ENCODE results near the gene RASAL3. TPM values are rescaled to one million over a fixed set of nuclear protein-coding genes. Genes with fewer than 3 reads are reported as not detected.

RASAL3 gene
- total and polyA plus RNA-seq, 8 donors = 2.0 to 27.1 (median 2.7) TPM

DNA sequence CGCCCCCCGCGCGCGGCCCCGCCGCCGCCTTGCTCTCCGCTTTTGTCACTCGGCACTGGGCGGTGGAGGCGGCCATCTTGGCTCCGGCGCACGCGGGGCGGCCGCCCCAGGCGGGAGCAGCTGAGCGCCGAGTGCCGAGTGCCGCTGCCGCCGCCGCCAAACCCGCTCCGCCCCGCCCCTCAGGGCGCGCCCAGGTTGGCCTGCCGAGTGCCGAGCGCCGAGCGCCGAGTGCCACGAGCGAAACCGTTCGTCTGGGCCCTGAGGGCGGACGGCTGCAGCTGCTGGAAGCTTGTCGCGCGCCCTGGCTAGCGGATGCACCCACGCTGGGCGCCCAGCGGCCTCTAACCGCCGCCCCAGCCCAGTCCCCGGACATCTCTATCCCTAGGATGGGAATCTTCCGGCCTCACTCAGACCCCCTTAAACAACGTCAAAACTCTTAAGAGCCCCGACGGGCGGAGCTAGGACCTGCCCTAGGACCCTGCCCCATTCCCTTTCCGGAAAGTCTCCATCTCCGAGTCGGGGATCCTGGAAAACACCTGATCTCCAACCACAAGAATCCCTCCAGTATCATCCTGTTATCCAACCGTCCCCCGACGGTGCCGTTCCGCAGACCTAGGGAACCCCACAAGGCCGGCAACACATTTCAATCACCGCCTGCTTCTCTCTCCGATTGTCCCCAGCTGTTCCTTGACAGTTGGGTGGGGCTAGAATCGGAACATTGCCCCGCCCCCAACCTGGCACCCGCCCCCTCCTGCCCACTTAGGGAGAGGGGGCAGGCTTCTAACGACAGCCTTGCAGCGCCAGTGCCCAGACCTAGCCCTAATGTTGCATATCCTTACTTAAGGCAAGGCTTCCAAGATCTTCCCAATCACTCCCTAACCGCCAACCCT lies 31.5 kb downstream of the RASAL3 start:
- intact Hi-C loops (cut with DNase I) = no loop called here

DNA sequence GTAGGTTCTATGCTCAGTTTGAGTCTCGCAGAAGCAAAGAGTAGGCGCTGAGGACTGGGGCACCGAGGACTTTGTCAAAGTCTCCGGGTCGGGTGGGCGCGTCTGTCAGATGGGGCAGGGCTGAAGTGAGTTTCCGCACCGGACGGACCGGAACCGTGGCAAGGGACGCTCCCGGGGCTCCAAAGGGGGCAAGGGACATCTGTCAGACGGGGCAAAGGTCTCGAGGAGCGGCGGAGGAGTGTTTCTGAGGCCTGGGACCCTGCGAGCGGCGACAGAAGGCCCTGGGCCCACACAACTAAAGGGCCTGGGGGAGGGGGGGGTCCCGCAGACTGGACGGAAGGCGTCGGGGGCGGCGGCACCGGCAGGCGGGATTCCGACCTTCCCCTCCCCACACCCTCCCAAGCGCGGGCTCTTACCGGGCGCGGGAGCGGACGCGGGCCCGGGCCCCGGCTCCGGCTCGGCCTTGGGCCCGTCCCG lies 32.3 kb downstream of the RASAL3 start:
- Histone ChIP-seq H3K27ac (peak overlapping the region in 1 of 2 donors; percentile 69), H3K27me3 (no peaks in the 10 kb centered on the region), H3K4me3 (peak overlapping the region; percentile 61 to 76), H3K9me3 (no peaks in the 10 kb centered on the region), H3K4me1 (peaks cover 16 to 38% of the 10 kb centered on the region in 2 donors), H3K36me3 (peaks cover 0 to 35% of the 10 kb centered on the region in 2 donors)
- intact Hi-C loops (cut with DNase I) = no loop called here
- TF ChIP-seq, protein P1, sequence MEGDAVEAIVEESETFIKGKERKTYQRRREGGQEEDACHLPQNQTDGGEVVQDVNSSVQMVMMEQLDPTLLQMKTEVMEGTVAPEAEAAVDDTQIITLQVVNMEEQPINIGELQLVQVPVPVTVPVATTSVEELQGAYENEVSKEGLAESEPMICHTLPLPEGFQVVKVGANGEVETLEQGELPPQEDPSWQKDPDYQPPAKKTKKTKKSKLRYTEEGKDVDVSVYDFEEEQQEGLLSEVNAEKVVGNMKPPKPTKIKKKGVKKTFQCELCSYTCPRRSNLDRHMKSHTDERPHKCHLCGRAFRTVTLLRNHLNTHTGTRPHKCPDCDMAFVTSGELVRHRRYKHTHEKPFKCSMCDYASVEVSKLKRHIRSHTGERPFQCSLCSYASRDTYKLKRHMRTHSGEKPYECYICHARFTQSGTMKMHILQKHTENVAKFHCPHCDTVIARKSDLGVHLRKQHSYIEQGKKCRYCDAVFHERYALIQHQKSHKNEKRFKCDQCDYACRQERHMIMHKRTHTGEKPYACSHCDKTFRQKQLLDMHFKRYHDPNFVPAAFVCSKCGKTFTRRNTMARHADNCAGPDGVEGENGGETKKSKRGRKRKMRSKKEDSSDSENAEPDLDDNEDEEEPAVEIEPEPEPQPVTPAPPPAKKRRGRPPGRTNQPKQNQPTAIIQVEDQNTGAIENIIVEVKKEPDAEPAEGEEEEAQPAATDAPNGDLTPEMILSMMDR (IDR thresholded peaks at IDR 0.05) = no peak
- no peak for DNase-seq
- ATAC-seq = no peak

More for the DNA sequence above, 31.5 kb downstream of the RASAL3 start:
- Histone ChIP-seq H3K27ac (peak overlapping the region; percentile 90 to 93), H3K27me3 (no peaks in the 10 kb centered on the region), H3K9me3 (no peaks in the 10 kb centered on the region), H3K4me1 (peaks cover 16 to 38% of the 10 kb centered on the region in 2 donors), H3K4me3 (peak overlapping the region; percentile 76 to 88), H3K36me3 (peaks cover 0 to 27% of the 10 kb centered on the region in 2 donors)
- TF ChIP-seq, protein P1 (IDR thresholded peaks at IDR 0.05) = no peak
- DNase-seq (peak; percentile 88 to 100 (median 93)), ATAC-seq (peak; percentile 98)

DNA sequence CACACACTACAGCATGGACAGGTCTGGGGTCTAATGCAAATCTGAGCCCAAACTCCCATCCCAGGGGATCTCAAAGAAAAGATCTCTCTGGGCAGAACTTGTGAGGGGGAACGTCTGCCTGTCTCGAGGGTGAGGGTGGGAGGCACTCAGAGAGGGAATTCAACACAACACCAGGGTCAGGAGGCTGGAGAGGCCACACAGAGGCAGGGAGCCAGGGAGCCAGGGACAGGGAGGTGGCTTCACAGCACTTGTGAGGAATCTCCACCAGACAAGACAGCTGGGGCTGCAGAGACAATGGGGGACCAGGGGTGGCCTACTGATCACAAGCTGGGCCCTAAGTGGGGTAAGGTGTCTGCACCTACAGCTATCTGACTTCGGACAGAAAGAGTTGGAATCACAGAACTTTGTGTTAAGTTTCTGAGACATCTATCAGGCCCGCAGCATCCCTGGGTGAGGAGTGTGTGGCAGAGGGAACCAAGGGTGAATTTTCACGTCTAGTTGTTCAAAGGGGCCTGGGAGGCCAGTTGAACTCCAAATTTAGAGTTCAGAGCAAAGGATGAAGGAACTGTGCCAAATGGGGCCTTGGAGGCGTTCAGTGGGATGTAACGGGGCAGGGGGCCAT lies 32.8 kb downstream of the RASAL3 start:
- peaks cover 0 to 36% of the 10 kb centered on the region in 2 donors for H3K36me3 ChIP-seq
- ATAC-seq (no peak), DNase-seq (no peak)
- H3K27me3 ChIP-seq = no peaks in the 10 kb centered on the region
- H3K4me3 ChIP-seq = peak overlapping the region; percentile 61 to 76
- H3K4me1 ChIP-seq = peaks cover 16 to 38% of the 10 kb centered on the region in 2 donors
- H3K27ac ChIP-seq = peak overlapping the region in 1 of 2 donors; percentile 69
- intact Hi-C loops (cut with DNase I) = no loop called here
- TF ChIP-seq, protein P1 (IDR thresholded peaks at IDR 0.05) = no peak
- H3K9me3 ChIP-seq = no peaks in the 10 kb centered on the region

DNA sequence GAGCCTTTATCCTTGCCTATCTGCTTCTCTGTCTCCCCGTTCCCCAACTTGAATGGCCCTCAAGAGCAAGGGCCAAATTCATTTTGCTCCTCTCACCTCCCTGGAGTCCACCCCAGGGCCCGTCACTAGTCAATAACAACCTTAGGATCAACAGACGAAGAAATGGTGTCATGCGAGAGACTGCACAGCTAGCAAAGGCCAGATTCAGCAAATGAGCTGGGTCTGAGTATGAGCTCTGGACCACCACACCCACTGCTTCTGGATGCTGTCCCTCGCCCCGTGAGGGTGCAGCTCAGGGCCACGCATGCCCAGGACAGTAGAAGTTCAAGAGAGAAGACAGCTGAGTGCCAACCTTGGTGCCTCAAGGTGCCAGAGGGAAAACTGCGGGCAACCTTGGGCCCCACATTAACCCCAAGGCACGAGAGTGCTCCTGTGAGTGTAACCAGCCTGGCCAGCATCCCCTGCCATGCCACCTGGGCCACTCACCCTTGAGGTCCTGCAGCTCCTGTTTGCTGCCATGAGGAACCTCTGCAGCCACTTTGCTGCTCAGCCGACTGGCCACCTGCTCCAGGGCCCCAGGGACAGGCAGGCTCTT lies 33.7 kb downstream of the RASAL3 start:
- DNase-seq = no peak
- Histone ChIP-seq H3K4me1 (peaks cover 16 to 38% of the 10 kb centered on the region in 2 donors), H3K4me3 (peak overlapping the region in 1 of 2 donors; percentile 76), H3K36me3 (peaks cover 0 to 40% of the 10 kb centered on the region in 2 donors), H3K27ac (no peak overlapping the region), H3K9me3 (no peaks in the 10 kb centered on the region), H3K27me3 (no peaks in the 10 kb centered on the region)
- TF ChIP-seq, protein P1 (IDR thresholded peaks at IDR 0.05) = no peak
- ATAC-seq = no peak
- intact Hi-C loops (cut with DNase I) = no loop called here
